ENCODE data around the gene RASA3. TPM values are rescaled to one million over a fixed set of nuclear protein-coding genes. Genes with fewer than 3 reads are reported as not detected.

The RASA3 gene
- total RNA-seq, 1 experiment from 2014 or later, result 9.1 TPM

GRCh38 chr13:114054264-114054663, 78.2 kb downstream of the RASA3 start:
- no peaks in the 10 kb centered on the region for H4K20me1 ChIP-seq (ENCODE audit: low read length)
- H3K79me2 ChIP-seq (ENCODE audit: low read length), result no peaks in the 10 kb centered on the region
- no peak overlapping the region for H3K4me3 ChIP-seq (ENCODE audit: low read length)
- H3K4me1 ChIP-seq (ENCODE audit: insufficient read depth, low read length), result no peaks in the 10 kb centered on the region
- H3K9ac ChIP-seq (ENCODE audit: low read length), result no peak overlapping the region
- TF ChIP-seq EZH2phosphoT487 (IDR thresholded peaks at IDR 0.05; ENCODE audit: borderline replicate concordance, low read length) (no peak), EZH2 (IDR thresholded peaks at IDR 0.05; ENCODE audit: low read length, unreplicated experiment) (no peak)
- TF ChIP-seq, protein P1, sequence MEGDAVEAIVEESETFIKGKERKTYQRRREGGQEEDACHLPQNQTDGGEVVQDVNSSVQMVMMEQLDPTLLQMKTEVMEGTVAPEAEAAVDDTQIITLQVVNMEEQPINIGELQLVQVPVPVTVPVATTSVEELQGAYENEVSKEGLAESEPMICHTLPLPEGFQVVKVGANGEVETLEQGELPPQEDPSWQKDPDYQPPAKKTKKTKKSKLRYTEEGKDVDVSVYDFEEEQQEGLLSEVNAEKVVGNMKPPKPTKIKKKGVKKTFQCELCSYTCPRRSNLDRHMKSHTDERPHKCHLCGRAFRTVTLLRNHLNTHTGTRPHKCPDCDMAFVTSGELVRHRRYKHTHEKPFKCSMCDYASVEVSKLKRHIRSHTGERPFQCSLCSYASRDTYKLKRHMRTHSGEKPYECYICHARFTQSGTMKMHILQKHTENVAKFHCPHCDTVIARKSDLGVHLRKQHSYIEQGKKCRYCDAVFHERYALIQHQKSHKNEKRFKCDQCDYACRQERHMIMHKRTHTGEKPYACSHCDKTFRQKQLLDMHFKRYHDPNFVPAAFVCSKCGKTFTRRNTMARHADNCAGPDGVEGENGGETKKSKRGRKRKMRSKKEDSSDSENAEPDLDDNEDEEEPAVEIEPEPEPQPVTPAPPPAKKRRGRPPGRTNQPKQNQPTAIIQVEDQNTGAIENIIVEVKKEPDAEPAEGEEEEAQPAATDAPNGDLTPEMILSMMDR (conservative IDR thresholded peaks at IDR 0.05; ENCODE audit: low read depth, low read length), result no peak
- H3K27me3 ChIP-seq (ENCODE audit: low read length), result no peaks in the 10 kb centered on the region
- BruUV-seq (replicated peaks), result no TSS peak
- intact Hi-C loops (cut with micrococcal nuclease), result no loop called here
- ATAC-seq, result 0 out of 2 replicates have a peak, but pooled peaks have one; percentile 38
- no peak overlapping the region for H3K27ac ChIP-seq (ENCODE audit: low read length)
- no peak for DNase-seq
- ChIA-PET CTCF (no interaction called here), POLR2A (ENCODE audit: unreplicated experiment) (no interaction called here)
- H3K9me3 ChIP-seq (ENCODE audit: low read length), result no peaks in the 10 kb centered on the region
- no peak overlapping the region for H2AFZ ChIP-seq (ENCODE audit: low read length)
- no peak overlapping the region for H3K4me2 ChIP-seq (ENCODE audit: low read length)
- no peaks in the 10 kb centered on the region for H3K9me2 ChIP-seq (replicated peaks; ENCODE audit: low read length)
- no peaks in the 10 kb centered on the region for H3K36me3 ChIP-seq (ENCODE audit: low read depth, low read length)
- no peaks in the 10 kb centered on the region for H3F3A ChIP-seq (ENCODE audit: low read length, unreplicated experiment)

- H3K36me3 ChIP-seq (ENCODE audit: low read depth, low read length), result no peaks in the 10 kb centered on the region
- H3K9me2 ChIP-seq (replicated peaks; ENCODE audit: low read length), result no peaks in the 10 kb centered on the region
- H3K4me1 ChIP-seq (ENCODE audit: insufficient read depth, low read length), result no peaks in the 10 kb centered on the region
- no peaks in the 10 kb centered on the region for H4K20me1 ChIP-seq (ENCODE audit: low read length)
- BruUV-seq (replicated peaks), result no TSS peak
- H3K4me2 ChIP-seq (ENCODE audit: low read length), result no peak overlapping the region
- H3K27ac ChIP-seq (ENCODE audit: low read length), result no peak overlapping the region
- H3K9me3 ChIP-seq (ENCODE audit: low read length), result no peaks in the 10 kb centered on the region
- no peaks in the 10 kb centered on the region for H3K27me3 ChIP-seq (ENCODE audit: low read length)
- no peaks in the 10 kb centered on the region for H3K79me2 ChIP-seq (ENCODE audit: low read length)
- ChIA-PET POLR2A (ENCODE audit: unreplicated experiment) (no interaction called here), CTCF (no interaction called here)
- H2AFZ ChIP-seq (ENCODE audit: low read length), result no peak overlapping the region
- DNase-seq, result no peak
- H3K4me3 ChIP-seq (ENCODE audit: low read length), result no peak overlapping the region
- TF ChIP-seq, protein P1 (conservative IDR thresholded peaks at IDR 0.05; ENCODE audit: low read depth, low read length), result no peak
- no peak for TF ChIP-seq EZH2 (IDR thresholded peaks at IDR 0.05; ENCODE audit: low read length, unreplicated experiment)
- TF ChIP-seq EZH2phosphoT487 (IDR thresholded peaks at IDR 0.05; ENCODE audit: borderline replicate concordance, low read length), result no peak
- intact Hi-C loops (cut with micrococcal nuclease), result no loop called here
- peak; percentile 86 for ATAC-seq
- H3F3A ChIP-seq (ENCODE audit: low read length, unreplicated experiment), result no peaks in the 10 kb centered on the region
- no peak overlapping the region for H3K9ac ChIP-seq (ENCODE audit: low read length)
These were observed 79.4 kb downstream of the RASA3 start for GRCh38 chr13:114053026-114053425.

DNA sequence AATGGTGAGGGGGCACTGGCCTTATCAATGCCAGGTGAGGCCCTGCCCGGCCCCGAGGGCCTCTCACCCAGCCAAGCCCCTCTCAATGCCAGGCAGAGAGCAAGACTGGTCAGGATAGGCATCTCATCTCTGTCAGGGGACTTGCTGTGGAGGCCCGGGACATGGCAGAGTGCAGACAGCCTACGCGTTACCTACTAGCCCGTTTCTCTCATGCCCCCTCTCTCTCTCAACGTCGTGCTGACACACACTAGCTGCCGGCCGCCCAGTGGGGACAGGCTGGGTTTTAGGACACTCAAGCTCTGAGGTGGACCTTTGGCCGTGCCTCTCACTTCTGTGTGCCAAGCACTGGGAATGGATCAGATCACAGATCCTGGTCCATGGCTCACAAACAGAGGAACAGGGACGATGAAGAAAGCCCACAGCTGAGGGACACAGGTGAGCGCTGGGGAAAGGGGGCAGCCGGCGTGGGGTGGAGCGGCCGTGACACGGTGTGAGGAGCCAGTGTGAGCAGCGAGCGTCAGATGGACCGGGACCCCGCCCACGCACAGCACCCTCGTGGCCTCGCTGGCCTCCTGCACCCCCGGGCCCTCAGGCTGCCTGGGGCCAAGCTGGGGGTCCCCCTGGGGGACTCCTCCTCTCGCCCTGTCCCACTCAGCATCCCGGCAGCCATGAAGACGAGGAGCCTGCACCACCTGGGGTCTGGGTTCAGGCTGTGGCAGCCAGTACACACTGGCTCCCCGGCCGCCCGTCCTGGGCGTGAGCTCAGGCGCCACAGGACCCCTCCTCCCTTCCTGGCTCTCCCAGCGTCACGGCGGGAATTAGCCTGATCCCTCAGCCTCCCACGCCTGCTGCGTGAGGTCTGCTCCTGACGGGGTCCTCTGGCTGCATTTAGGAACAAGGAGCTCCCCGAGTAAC, 81.6 kb downstream of the RASA3 start:
- POLR2A ChIA-PET (ENCODE audit: unreplicated experiment), result no interaction called here
- Histone ChIP-seq H3K9me2 (replicated peaks; ENCODE audit: low read length) (no peaks in the 10 kb centered on the region), H3K9me3 (ENCODE audit: low read length) (no peaks in the 10 kb centered on the region)

More for the DNA sequence above, 81.6 kb downstream of the RASA3 start:
- H3K9ac ChIP-seq (ENCODE audit: low read length), result no peak overlapping the region
- H3K4me1 ChIP-seq (ENCODE audit: insufficient read depth, low read length), result no peaks in the 10 kb centered on the region
- no TSS peak for BruUV-seq (replicated peaks)
- no peak overlapping the region for H2AFZ ChIP-seq (ENCODE audit: low read length)
- H3K4me2 ChIP-seq (ENCODE audit: low read length), result no peak overlapping the region
- ATAC-seq (no peak), DNase-seq (no peak)
- intact Hi-C loops (cut with micrococcal nuclease), result no loop called here
- H3K27ac ChIP-seq (ENCODE audit: low read length), result no peak overlapping the region
- TF ChIP-seq EZH2 (IDR thresholded peaks at IDR 0.05; ENCODE audit: low read length, unreplicated experiment), result no peak
- TF ChIP-seq, protein P1 (conservative IDR thresholded peaks at IDR 0.05; ENCODE audit: low read depth, low read length), result no peak
- TF ChIP-seq EZH2phosphoT487 (IDR thresholded peaks at IDR 0.05; ENCODE audit: borderline replicate concordance, low read length), result no peak
- no peaks in the 10 kb centered on the region for H3K27me3 ChIP-seq (ENCODE audit: low read length)
- H4K20me1 ChIP-seq (ENCODE audit: low read length), result no peaks in the 10 kb centered on the region
- CTCF ChIA-PET, result no interaction called here
- H3K79me2 ChIP-seq (ENCODE audit: low read length), result no peaks in the 10 kb centered on the region
- no peak overlapping the region for H3K4me3 ChIP-seq (ENCODE audit: low read length)
- H3K36me3 ChIP-seq (ENCODE audit: low read depth, low read length), result no peaks in the 10 kb centered on the region
- no peaks in the 10 kb centered on the region for H3F3A ChIP-seq (ENCODE audit: low read length, unreplicated experiment)
